Gastrocnemius medialis (tissue), 4 donors: ENCODE data around the gene SMG7. TPM values are rescaled to one million over a fixed set of nuclear protein-coding genes. Genes with fewer than 3 reads are reported as not detected.

Experiments
- ATAC-seq, 2 donors: fragments of 150-250 bp; one replicate each; pipeline ENCODE4 v1.9.1; 2016
- DNase-seq, 2 donors: peaks; one replicate each; pipeline ENCODE4 v3.0.0-alpha.2; 2019
- H3K27ac ChIP-seq, 4 donors: fragments of 200-600 bp; sonication (generic); 1 replicate in 1 of 4; 2 replicates in 3 of 4; pipeline ENCODE4 v1.5.1; 2016 to 2018; ENCODE audit warnings: mild to moderate bottlenecking in 2 of 4, moderate library complexity in 1 of 4
- H3K27me3 ChIP-seq, 3 donors: fragments of 200-600 bp; sonication (generic) in 2 of 3; 1 replicate in 1 of 3; 2 replicates in 2 of 3; pipeline versions ENCODE4 v1.5.1 to v1.6.0; 2016 to 2019; ENCODE audit warnings: mild to moderate bottlenecking in 1 of 3, moderate library complexity in 1 of 3
- H3K36me3 ChIP-seq, 2 donors: fragments of 200-600 bp; sonication (generic) in 1 of 2; one replicate each; pipeline ENCODE4 v1.5.1; 2017 to 2018
- H3K4me1 ChIP-seq, 2 donors: fragments of 200-600 bp; sonication (generic) in 1 of 2; one replicate each; pipeline ENCODE4 v1.5.1; 2016 to 2017; ENCODE audit warnings: mild to moderate bottlenecking in 2 of 2
- H3K4me3 ChIP-seq, 4 donors: fragments of 200-600 bp; sonication (generic) in 3 of 4; 1 replicate in 1 of 4; 2 replicates in 3 of 4; pipeline ENCODE4 v1.5.1; 2016 to 2019; ENCODE audit warnings: mild to moderate bottlenecking in 2 of 4
- H3K9me3 ChIP-seq, 3 donors: fragments of 200-600 bp; sonication (generic) in 2 of 3; 1 replicate in 1 of 3; 2 replicates in 2 of 3; pipeline ENCODE4 v1.5.1; 2016 to 2019
- CTCF ChIP-seq, 5 experiments: fragments of 450-650 bp in 3 of 5; fragments of 200-600 bp in 2 of 5; sonication (generic) in 2 of 5; IDR thresholded peaks in 4 of 5; conservative IDR thresholded peaks in 1 of 5; 1 replicate in 4 of 5; 2 replicates in 1 of 5; pipeline ENCODE4 v1.5.1; 2016 to 2019; ENCODE audit warnings: antibody characterized with exemption in 5 of 5, mild to moderate bottlenecking in 3 of 5, moderate library complexity in 3 of 5
- POLR2A ChIP-seq, 2 donors: fragments of 450-650 bp; IDR thresholded peaks; one replicate each; pipeline ENCODE4 v1.6.1; 2017; ENCODE audit warnings: antibody characterized with exemption in 2 of 2, mild to moderate bottlenecking in 2 of 2, moderate library complexity in 2 of 2
- in situ Hi-C, 4 donors: fragments of 200-750 bp; cut with MboI; loops; one replicate each; pipeline versions ENCODE4 v1.15.0 to v1.8.0; 2017; ENCODE audit warnings: low sequenced_read_pairs in 4 of 4
- intact Hi-C: fragments of 100-400 bp; cut with DNase I; formaldehyde crosslinking; loops from one replicate; pipeline ENCODE4 v1.15.1; 2023; ENCODE audit warnings: low total_unique reads
- total RNA-seq, 4 donors: library from RNA; depleted of rRNA; stranded (reverse); fragments of >200 nt; gene quantifications; one replicate each; pipeline versions ENCODE4 v1.1.0 to v1.2.3, GENCODE V29; 2016

Gene SMG7
- total RNA-seq, 4 donors from 2014 or later = 19.2 to 28.7 (median 26.1) TPM

DNA sequence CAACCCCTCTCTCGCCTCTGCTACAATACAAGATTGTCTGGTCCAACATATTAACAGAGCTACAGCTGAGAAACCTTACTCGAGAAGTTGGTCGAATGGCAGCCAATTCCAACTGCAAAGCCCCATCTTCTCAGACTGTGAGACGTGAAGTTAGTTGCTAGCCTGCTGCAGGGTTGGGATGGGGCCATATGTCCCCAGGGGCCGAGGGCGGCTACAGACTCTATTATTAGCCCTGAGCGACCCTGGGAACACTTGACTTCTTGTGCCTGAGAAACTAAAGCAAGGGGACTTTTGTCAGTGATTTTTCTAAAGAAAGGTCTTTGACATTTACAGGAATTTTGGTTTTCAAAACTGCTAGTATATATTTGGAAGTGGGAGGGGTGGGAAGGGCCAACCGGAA, 104.2 kb downstream of the SMG7 start:
- in situ Hi-C loops = no loop called here
- intact Hi-C loops = no loop called here

GRCh38 chr1:183577897-183578465, 105.7 kb downstream of the SMG7 start:
- no peaks in the 10 kb centered on the region for H3K4me1 ChIP-seq
- ATAC-seq = no peak
- no peak for DNase-seq
- H3K4me3 ChIP-seq = no peak overlapping the region
- H3K36me3 ChIP-seq = no peaks in the 10 kb centered on the region
- H3K27ac ChIP-seq = peak overlapping the region in 3 of 4 donors; percentile 8 to 61 (median 36)
- intact Hi-C loops = no loop called here
- in situ Hi-C loops = no loop called here
- TF ChIP-seq CTCF (IDR thresholded peaks at IDR 0.05 in 4 of 5, conservative IDR thresholded peaks at IDR 0.05 in 1 of 5) = no peak
- TF ChIP-seq POLR2A (IDR thresholded peaks at IDR 0.05) = no peak
- no peaks in the 10 kb centered on the region for H3K27me3 ChIP-seq
- no peaks in the 10 kb centered on the region for H3K9me3 ChIP-seq

More for the DNA sequence above, 104.2 kb downstream of the SMG7 start:
- ATAC-seq (no peak), DNase-seq (no peak)
- Histone ChIP-seq H3K4me1 (no peaks in the 10 kb centered on the region), H3K4me3 (no peak overlapping the region), H3K9me3 (no peaks in the 10 kb centered on the region), H3K27me3 (no peaks in the 10 kb centered on the region), H3K27ac (peak overlapping the region; percentile 37 to 63 (median 55)), H3K36me3 (no peaks in the 10 kb centered on the region)
- no peak for TF ChIP-seq CTCF (IDR thresholded peaks at IDR 0.05 in 4 of 5, conservative IDR thresholded peaks at IDR 0.05 in 1 of 5)

- peak overlapping the region in 2 of 4 donors; percentile 30 to 61 for H3K27ac ChIP-seq
- H3K4me1 ChIP-seq = no peaks in the 10 kb centered on the region
- no peaks in the 10 kb centered on the region for H3K9me3 ChIP-seq
- TF ChIP-seq POLR2A (IDR thresholded peaks at IDR 0.05) = no peak
- TF ChIP-seq CTCF (IDR thresholded peaks at IDR 0.05 in 4 of 5, conservative IDR thresholded peaks at IDR 0.05 in 1 of 5) = no peak
- in situ Hi-C loops = no loop called here
- intact Hi-C loops = no loop called here
- no peaks in the 10 kb centered on the region for H3K36me3 ChIP-seq
- ATAC-seq (no peak), DNase-seq (no peak)
- H3K4me3 ChIP-seq = no peak overlapping the region
- H3K27me3 ChIP-seq = no peaks in the 10 kb centered on the region
Measured at GRCh38 chr1:183578856-183579255, 106.6 kb downstream of the SMG7 start.

DNA sequence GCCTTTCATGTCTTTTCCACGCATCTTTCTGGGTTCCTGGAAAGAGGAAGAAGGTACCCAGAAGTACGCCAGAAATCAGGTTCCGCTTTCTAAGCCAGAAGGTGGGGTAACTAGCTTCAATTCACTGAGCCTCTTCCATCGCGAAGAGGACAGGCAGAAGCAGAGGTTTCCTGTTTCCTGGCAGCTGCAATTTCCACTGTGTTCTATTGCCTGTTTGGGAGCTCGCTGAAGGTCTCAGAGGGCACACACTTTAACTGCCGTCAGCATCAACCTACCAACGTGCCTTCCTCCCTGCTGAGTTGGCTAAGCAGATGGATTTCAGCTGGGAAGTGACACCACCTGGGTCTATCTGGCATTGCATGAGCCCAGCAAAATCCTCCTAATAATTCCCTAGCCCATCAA, 108.0 kb downstream of the SMG7 start:
- H3K27me3 ChIP-seq = no peaks in the 10 kb centered on the region
- H3K36me3 ChIP-seq = no peaks in the 10 kb centered on the region
- no peak overlapping the region for H3K4me3 ChIP-seq
- H3K4me1 ChIP-seq = no peaks in the 10 kb centered on the region
- no peaks in the 10 kb centered on the region for H3K9me3 ChIP-seq
- DNase-seq (peak; percentile 14 to 36), ATAC-seq (peak in 1 of 2 donors; percentile 30)
- H3K27ac ChIP-seq = peak overlapping the region in 1 of 4 donors; percentile 27
- in situ Hi-C loops (no loop called here), intact Hi-C loops (no loop called here)
- TF ChIP-seq POLR2A (IDR thresholded peaks at IDR 0.05) (no peak), CTCF (IDR thresholded peaks at IDR 0.05 in 4 of 5, conservative IDR thresholded peaks at IDR 0.05 in 1 of 5) (no peak)
